VCaP (cell line): ENCODE measurements around the gene PTPN4.

ENCODE experiments used
- H3K27ac ChIP-seq: fragments of 450-650 bp; 2 replicates; pipeline ENCODE4 v1.5.1; 2017
- CTCF ChIP-seq: fragments of 450-650 bp; conservative IDR thresholded peaks from 2 replicates; pipeline ENCODE4 v1.5.1; 2017; ENCODE audit warnings: mild to moderate bottlenecking, moderate library complexity

Gene PTPN4

GRCh38 chr2:119983108-119983507, 223.4 kb downstream of the PTPN4 start:
- TF ChIP-seq CTCF: no peak
- no peak overlapping the region for H3K27ac ChIP-seq

- H3K27ac ChIP-seq: peak overlapping the region; percentile 48; the same call in 1 of the 2 replicates
- TF ChIP-seq CTCF: no peak
Observed at GRCh38 chr2:119996148-119996547, 236.4 kb downstream of the PTPN4 start.

- peak overlapping the region; percentile 48; the same call in 1 of the 2 replicates for H3K27ac ChIP-seq
Observed at GRCh38 chr2:119996896-119997891, 237.5 kb downstream of the PTPN4 start.

GRCh38 chr2:120001471-120001870, 241.7 kb downstream of the PTPN4 start:
- no peak overlapping the region for H3K27ac ChIP-seq
- TF ChIP-seq CTCF: no peak

GRCh38 chr2:120004254-120004653, 244.5 kb downstream of the PTPN4 start:
- no peak overlapping the region for H3K27ac ChIP-seq
- TF ChIP-seq CTCF: no peak

- no peak for TF ChIP-seq CTCF
- H3K27ac ChIP-seq: no peak overlapping the region
Observed at GRCh38 chr2:120005834-120006521, 246.3 kb downstream of the PTPN4 start.

- H3K27ac ChIP-seq: no peak overlapping the region
- no peak for TF ChIP-seq CTCF
Observed at GRCh38 chr2:120007851-120008250, 248.1 kb downstream of the PTPN4 start.
